Muscle layer of duodenum (tissue), 2 donors: Measurements from ENCODE around the gene PARD6B.

Experiments
- H3K27ac ChIP-seq: one replicate; pipeline ENCODE4 v1.7.0; 2013; ENCODE audit warnings: mild to moderate bottlenecking, low read length
- H3K27me3 ChIP-seq: one replicate; pipeline ENCODE4 v1.7.0; 2013; ENCODE audit warnings: low read depth, mild to moderate bottlenecking, control low read depth, low read length
- H3K36me3 ChIP-seq, 2 donors: one replicate each; pipeline ENCODE4 v1.7.0; 2013; ENCODE audit warnings: low read length in 2 of 2, control low read depth in 1 of 2, mild to moderate bottlenecking in 1 of 2; ENCODE audit not compliant: insufficient read depth in 2 of 2, control insufficient read depth in 1 of 2
- H3K4me1 ChIP-seq, 2 donors: one replicate each; pipeline ENCODE4 v1.7.0; 2013; ENCODE audit warnings: low read length in 2 of 2, mild to moderate bottlenecking in 2 of 2, control low read depth in 1 of 2, moderate library complexity in 1 of 2; ENCODE audit not compliant: insufficient read depth in 2 of 2, control insufficient read depth in 1 of 2
- H3K4me3 ChIP-seq, 2 donors: one replicate each; pipeline ENCODE4 v1.7.0; 2013; ENCODE audit warnings: low read length in 2 of 2, low read depth in 1 of 2, mild to moderate bottlenecking in 1 of 2
- H3K9me3 ChIP-seq, 2 donors: one replicate each; pipeline ENCODE4 v1.7.0; 2013; ENCODE audit warnings: low read length in 2 of 2, control low read depth in 1 of 2, mild to moderate bottlenecking in 1 of 2; ENCODE audit not compliant: control insufficient read depth in 1 of 2
- donor health status: healthy.

PARD6B gene

GRCh38 chr20:50717974-50718761 is 13.2 kb upstream of the PARD6B start:
- no peaks in the 10 kb centered on the region for H3K27me3 ChIP-seq
- H3K36me3 ChIP-seq: no peaks in the 10 kb centered on the region
- no peak overlapping the region for H3K4me3 ChIP-seq
- no peaks in the 10 kb centered on the region for H3K4me1 ChIP-seq
- no peak overlapping the region for H3K27ac ChIP-seq
- no peaks in the 10 kb centered on the region for H3K9me3 ChIP-seq

GRCh38 chr20:50719328-50719727 is 12.1 kb upstream of the PARD6B start:
- Histone ChIP-seq H3K9me3 (no peaks in the 10 kb centered on the region), H3K36me3 (no peaks in the 10 kb centered on the region), H3K27me3 (no peaks in the 10 kb centered on the region), H3K4me1 (peaks cover 1 to 2% of the 10 kb centered on the region in 2 donors), H3K27ac (no peak overlapping the region), H3K4me3 (no peak overlapping the region)

GRCh38 chr20:50720026-50720425 is 11.4 kb upstream of the PARD6B start:
- H3K4me1 ChIP-seq: peaks cover 5% of the 10 kb centered on the region in 2 donors
- H3K36me3 ChIP-seq: no peaks in the 10 kb centered on the region
- no peaks in the 10 kb centered on the region for H3K9me3 ChIP-seq
- H3K27me3 ChIP-seq: no peaks in the 10 kb centered on the region
- H3K27ac ChIP-seq: no peak overlapping the region
- no peak overlapping the region for H3K4me3 ChIP-seq

- peaks cover 5 to 9% of the 10 kb centered on the region in 2 donors for H3K4me1 ChIP-seq
- no peaks in the 10 kb centered on the region for H3K9me3 ChIP-seq
- no peaks in the 10 kb centered on the region for H3K27me3 ChIP-seq
- H3K27ac ChIP-seq: no peak overlapping the region
- no peak overlapping the region for H3K4me3 ChIP-seq
- no peaks in the 10 kb centered on the region for H3K36me3 ChIP-seq
Observed at GRCh38 chr20:50720582-50720981, 10.8 kb upstream of the PARD6B start.

- no peak overlapping the region for H3K27ac ChIP-seq
- peaks cover 5 to 9% of the 10 kb centered on the region in 2 donors for H3K4me1 ChIP-seq
- no peaks in the 10 kb centered on the region for H3K9me3 ChIP-seq
Observed at GRCh38 chr20:50721881-50722281, 9.5 kb upstream of the PARD6B start.

GRCh38 chr20:50722424-50723155 is 8.8 kb upstream of the PARD6B start:
- no peaks in the 10 kb centered on the region for H3K9me3 ChIP-seq
- H3K4me1 ChIP-seq: peaks cover 5 to 9% of the 10 kb centered on the region in 2 donors
- no peak overlapping the region for H3K4me3 ChIP-seq
- no peak overlapping the region for H3K27ac ChIP-seq
- no peaks in the 10 kb centered on the region for H3K27me3 ChIP-seq
- H3K36me3 ChIP-seq: no peaks in the 10 kb centered on the region

More at GRCh38 chr20:50721881-50722281, 9.5 kb upstream of the PARD6B start:
- H3K4me3 ChIP-seq: no peak overlapping the region
- H3K36me3 ChIP-seq: no peaks in the 10 kb centered on the region
- no peaks in the 10 kb centered on the region for H3K27me3 ChIP-seq

- Histone ChIP-seq H3K4me1 (peaks cover 5 to 9% of the 10 kb centered on the region in 2 donors), H3K9me3 (no peaks in the 10 kb centered on the region), H3K27me3 (no peaks in the 10 kb centered on the region), H3K27ac (no peak overlapping the region), H3K4me3 (no peak overlapping the region), H3K36me3 (no peaks in the 10 kb centered on the region)
Observed at GRCh38 chr20:50723672-50724071, 7.7 kb upstream of the PARD6B start.

- Histone ChIP-seq H3K27ac (peak overlapping the region; percentile 75), H3K27me3 (no peaks in the 10 kb centered on the region), H3K4me1 (peaks cover 5 to 9% of the 10 kb centered on the region in 2 donors), H3K4me3 (no peak overlapping the region), H3K36me3 (no peaks in the 10 kb centered on the region), H3K9me3 (no peaks in the 10 kb centered on the region)
Observed at GRCh38 chr20:50724112-50724725, 7.2 kb upstream of the PARD6B start.

GRCh38 chr20:50724851-50725723 is 6.3 kb upstream of the PARD6B start:
- Histone ChIP-seq H3K27me3 (no peaks in the 10 kb centered on the region), H3K4me1 (peaks cover 5 to 9% of the 10 kb centered on the region in 2 donors), H3K4me3 (no peak overlapping the region), H3K9me3 (no peaks in the 10 kb centered on the region), H3K27ac (peak overlapping the region; percentile 75), H3K36me3 (no peaks in the 10 kb centered on the region)

- H3K27ac ChIP-seq: no peak overlapping the region
- no peaks in the 10 kb centered on the region for H3K27me3 ChIP-seq
- H3K9me3 ChIP-seq: no peaks in the 10 kb centered on the region
- H3K4me1 ChIP-seq: peaks cover 5 to 9% of the 10 kb centered on the region in 2 donors
- no peaks in the 10 kb centered on the region for H3K36me3 ChIP-seq
- H3K4me3 ChIP-seq: no peak overlapping the region
Observed at GRCh38 chr20:50725724-50726005, 5.7 kb upstream of the PARD6B start.
